SU-DHL-6 (cell line): Measurements from ENCODE around the gene KIDINS220.

Experiments
- H2AFZ ChIP-seq: fragments of 200-600 bp; sonication (generic); 2 replicates; pipeline ENCODE4 v1.6.1; 2014; ENCODE audit warnings: low read depth, mild to moderate bottlenecking, moderate library complexity, mixed read lengths, antibody characterized with exemption, low read length; ENCODE audit not compliant: severe bottlenecking
- H3F3A ChIP-seq: fragments of 200-600 bp; shearing (Covaris generic); 2 replicates; pipeline ENCODE4 v1.6.0; 2016; ENCODE audit warnings: antibody characterized with exemption, mild to moderate bottlenecking; ENCODE audit not compliant: insufficient read depth
- H3K27ac ChIP-seq: fragments of 200-600 bp; sonication (generic); 2 replicates; pipeline ENCODE4 v1.5.1; 2016; ENCODE audit warnings: low read depth, mild to moderate bottlenecking, low read length, moderate library complexity, mixed read lengths
- H3K27me3 ChIP-seq: fragments of 200-600 bp; sonication (generic), shearing (Covaris generic); 2 replicates; pipeline ENCODE4 v1.6.0; 2014; ENCODE audit warnings: mild to moderate bottlenecking, low read length
- H3K36me3 ChIP-seq: fragments of 200-600 bp; sonication (generic); 2 replicates; pipeline ENCODE4 v1.6.1; 2014; ENCODE audit warnings: mild to moderate bottlenecking, low read length, mixed read lengths
- H3K4me2 ChIP-seq: fragments of 300-600, 200-600 bp; shearing (Covaris generic), sonication (generic); 2 replicates; pipeline ENCODE4 v1.6.0; 2014; ENCODE audit warnings: low read length, low read depth, mild to moderate bottlenecking; ENCODE audit not compliant: poor library complexity, severe bottlenecking
- H3K4me3 ChIP-seq: fragments of 200-600 bp; sonication (generic); 2 replicates; pipeline ENCODE4 v1.5.1; 2014; ENCODE audit warnings: antibody characterized with exemption, low read length, mild to moderate bottlenecking, mixed read lengths; ENCODE audit not compliant: insufficient read depth, poor library complexity, severe bottlenecking
- H3K79me2 ChIP-seq: fragments of 200-600 bp; sonication (generic); 2 replicates; pipeline ENCODE4 v1.6.1; 2014; ENCODE audit warnings: mild to moderate bottlenecking, low read length, moderate library complexity; ENCODE audit not compliant: insufficient read depth
- H3K9ac ChIP-seq: fragments of 200-600 bp; sonication (generic); 2 replicates; pipeline ENCODE4 v1.7.0; 2014; ENCODE audit warnings: mild to moderate bottlenecking, low read length
- H3K9me2 ChIP-seq: fragments of 200-600 bp; sonication (generic); replicated peaks from 2 replicates; pipeline ENCODE4 v1.6.1; 2014; ENCODE audit warnings: low read length; ENCODE audit not compliant: insufficient read depth
- H3K9me3 ChIP-seq: fragments of 200-600 bp; sonication (generic); 2 replicates; pipeline ENCODE4 v1.6.1; 2014; ENCODE audit warnings: low read length, mixed read lengths; ENCODE audit not compliant: insufficient read depth
- H4K20me1 ChIP-seq: fragments of 200-600 bp; sonication (generic); 2 replicates; pipeline ENCODE4 v1.6.1; 2014; ENCODE audit warnings: low read depth, mild to moderate bottlenecking, antibody characterized with exemption, low read length, moderate library complexity, mixed read lengths
- EZH2phosphoT487 ChIP-seq: fragments of 200-600 bp; sonication (generic), shearing (Covaris generic); conservative IDR thresholded peaks from 2 replicates; pipeline ENCODE4 v1.6.1; 2018; ENCODE audit warnings: mild to moderate bottlenecking, antibody characterized with exemption, low read length, moderate library complexity, mixed read lengths
- TF ChIP-seq, protein P1 (sequence below): fragments of 200-600 bp; sonication (generic); IDR thresholded peaks from one replicate; pipeline ENCODE4 v1.5.1; 2017; ENCODE audit warnings: antibody characterized with exemption, mild to moderate bottlenecking, low read length, moderate library complexity; ENCODE audit not compliant: insufficient read depth, poor library complexity, severe bottlenecking

Gene KIDINS220

DNA sequence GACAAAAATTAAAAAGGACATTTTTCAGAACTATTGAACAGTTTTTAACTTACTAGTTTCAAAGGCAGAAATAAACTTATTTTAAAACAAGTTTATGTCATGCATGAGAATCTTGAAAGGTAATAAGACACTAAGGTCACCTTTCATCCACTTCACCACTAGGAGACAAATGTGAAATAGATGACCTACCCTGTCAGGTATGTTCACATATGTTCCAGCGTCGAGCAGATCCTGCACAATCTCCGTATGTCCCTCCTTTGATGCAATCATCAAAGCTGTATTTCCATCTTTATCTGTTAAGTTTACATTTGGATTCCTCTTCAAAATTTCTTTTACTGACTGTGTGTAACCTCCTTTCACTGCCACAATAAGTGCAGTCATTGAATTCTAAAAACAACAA lies 34.7 kb downstream of the KIDINS220 start:
- Histone ChIP-seq H3K9ac (no peak overlapping the region), H3K9me3 (no peaks in the 10 kb centered on the region), H2AFZ (no peak overlapping the region), H3K4me2 (no peak overlapping the region), H3F3A (no peaks in the 10 kb centered on the region), H3K4me3 (no peak overlapping the region), H3K27me3 (no peaks in the 10 kb centered on the region), H3K9me2 (no peaks in the 10 kb centered on the region), H3K27ac (no peak overlapping the region), H3K79me2 (no peaks in the 10 kb centered on the region), H4K20me1 (no peaks in the 10 kb centered on the region), H3K36me3 (no peaks in the 10 kb centered on the region)
- no peak for TF ChIP-seq EZH2phosphoT487
- TF ChIP-seq, protein P1, sequence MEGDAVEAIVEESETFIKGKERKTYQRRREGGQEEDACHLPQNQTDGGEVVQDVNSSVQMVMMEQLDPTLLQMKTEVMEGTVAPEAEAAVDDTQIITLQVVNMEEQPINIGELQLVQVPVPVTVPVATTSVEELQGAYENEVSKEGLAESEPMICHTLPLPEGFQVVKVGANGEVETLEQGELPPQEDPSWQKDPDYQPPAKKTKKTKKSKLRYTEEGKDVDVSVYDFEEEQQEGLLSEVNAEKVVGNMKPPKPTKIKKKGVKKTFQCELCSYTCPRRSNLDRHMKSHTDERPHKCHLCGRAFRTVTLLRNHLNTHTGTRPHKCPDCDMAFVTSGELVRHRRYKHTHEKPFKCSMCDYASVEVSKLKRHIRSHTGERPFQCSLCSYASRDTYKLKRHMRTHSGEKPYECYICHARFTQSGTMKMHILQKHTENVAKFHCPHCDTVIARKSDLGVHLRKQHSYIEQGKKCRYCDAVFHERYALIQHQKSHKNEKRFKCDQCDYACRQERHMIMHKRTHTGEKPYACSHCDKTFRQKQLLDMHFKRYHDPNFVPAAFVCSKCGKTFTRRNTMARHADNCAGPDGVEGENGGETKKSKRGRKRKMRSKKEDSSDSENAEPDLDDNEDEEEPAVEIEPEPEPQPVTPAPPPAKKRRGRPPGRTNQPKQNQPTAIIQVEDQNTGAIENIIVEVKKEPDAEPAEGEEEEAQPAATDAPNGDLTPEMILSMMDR = no peak

DNA sequence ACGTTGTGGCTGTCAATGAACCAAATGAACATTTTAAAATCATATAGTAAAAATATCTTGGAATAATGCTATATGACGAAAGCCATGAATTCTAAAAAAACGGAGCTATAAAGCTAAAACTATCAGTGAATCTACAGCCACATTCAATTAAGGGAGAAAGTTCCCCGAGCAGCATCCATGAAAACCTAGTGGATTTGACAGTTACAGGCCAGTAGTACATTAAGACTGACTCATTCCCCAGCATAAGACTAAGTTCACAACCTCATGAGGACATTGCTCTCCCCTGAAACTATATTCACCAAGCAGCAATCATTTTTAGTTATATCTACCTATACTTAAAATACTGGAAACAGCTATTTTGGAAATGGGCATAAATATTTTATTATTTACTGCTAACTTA lies 36.6 kb downstream of the KIDINS220 start:
- Histone ChIP-seq H3K79me2 (no peaks in the 10 kb centered on the region), H3K36me3 (no peaks in the 10 kb centered on the region), H3K27ac (no peak overlapping the region), H3K4me2 (no peak overlapping the region), H3F3A (no peaks in the 10 kb centered on the region), H3K4me3 (no peak overlapping the region), H3K9me3 (no peaks in the 10 kb centered on the region), H3K9ac (no peak overlapping the region), H3K27me3 (no peaks in the 10 kb centered on the region), H2AFZ (no peak overlapping the region), H4K20me1 (no peaks in the 10 kb centered on the region), H3K9me2 (no peaks in the 10 kb centered on the region)
- TF ChIP-seq, protein P1 = no peak
- TF ChIP-seq EZH2phosphoT487 = no peak

DNA sequence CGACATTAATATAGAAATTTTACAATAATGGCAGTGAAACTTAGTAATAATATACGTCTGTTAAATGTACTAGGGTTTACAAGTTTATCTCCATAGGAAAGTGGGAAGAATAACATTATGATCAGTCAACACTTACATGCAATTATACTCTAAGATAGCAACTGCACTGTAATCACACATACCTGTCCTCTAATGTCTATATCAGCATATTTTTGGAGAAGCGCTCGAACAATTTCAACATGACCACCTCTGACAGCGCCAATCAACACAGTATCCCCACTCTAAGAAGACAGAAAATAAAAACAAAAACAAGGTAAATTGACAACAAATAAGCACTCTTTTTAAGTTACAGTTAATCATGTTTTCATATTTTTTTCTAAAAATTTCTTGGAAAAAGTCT lies 37.2 kb downstream of the KIDINS220 start:
- no peak overlapping the region for H3K27ac ChIP-seq
- H3K36me3 ChIP-seq = no peaks in the 10 kb centered on the region
- no peak overlapping the region for H3K4me2 ChIP-seq
- no peaks in the 10 kb centered on the region for H3K9me2 ChIP-seq
- H4K20me1 ChIP-seq = no peaks in the 10 kb centered on the region
- no peak overlapping the region for H3K4me3 ChIP-seq
- H3K9me3 ChIP-seq = no peaks in the 10 kb centered on the region
- H3F3A ChIP-seq = no peaks in the 10 kb centered on the region
- no peak for TF ChIP-seq EZH2phosphoT487
- TF ChIP-seq, protein P1 = no peak
- no peak overlapping the region for H3K9ac ChIP-seq
- no peak overlapping the region for H2AFZ ChIP-seq
- H3K79me2 ChIP-seq = no peaks in the 10 kb centered on the region
- no peaks in the 10 kb centered on the region for H3K27me3 ChIP-seq

GRCh38 chr2:8799004-8799403 lies 38.4 kb downstream of the KIDINS220 start:
- Histone ChIP-seq H3K36me3 (no peaks in the 10 kb centered on the region), H4K20me1 (no peaks in the 10 kb centered on the region), H3K9me2 (no peaks in the 10 kb centered on the region), H3K9ac (no peak overlapping the region), H3K27ac (no peak overlapping the region), H3F3A (no peaks in the 10 kb centered on the region), H3K9me3 (no peaks in the 10 kb centered on the region), H3K27me3 (no peaks in the 10 kb centered on the region), H2AFZ (no peak overlapping the region), H3K4me3 (no peak overlapping the region), H3K79me2 (no peaks in the 10 kb centered on the region), H3K4me2 (no peak overlapping the region)
- TF ChIP-seq, protein P1 = no peak
- no peak for TF ChIP-seq EZH2phosphoT487
